Measurements from ENCODE around the gene CALM3. TPM values are rescaled to one million over a fixed set of nuclear protein-coding genes. Genes with fewer than 3 reads are reported as not detected.

Gene CALM3
- total and polyA plus RNA-seq, 2 of the 4 experiments (the other 2 are of a cell fraction): 91.6 to 501 TPM

DNA sequence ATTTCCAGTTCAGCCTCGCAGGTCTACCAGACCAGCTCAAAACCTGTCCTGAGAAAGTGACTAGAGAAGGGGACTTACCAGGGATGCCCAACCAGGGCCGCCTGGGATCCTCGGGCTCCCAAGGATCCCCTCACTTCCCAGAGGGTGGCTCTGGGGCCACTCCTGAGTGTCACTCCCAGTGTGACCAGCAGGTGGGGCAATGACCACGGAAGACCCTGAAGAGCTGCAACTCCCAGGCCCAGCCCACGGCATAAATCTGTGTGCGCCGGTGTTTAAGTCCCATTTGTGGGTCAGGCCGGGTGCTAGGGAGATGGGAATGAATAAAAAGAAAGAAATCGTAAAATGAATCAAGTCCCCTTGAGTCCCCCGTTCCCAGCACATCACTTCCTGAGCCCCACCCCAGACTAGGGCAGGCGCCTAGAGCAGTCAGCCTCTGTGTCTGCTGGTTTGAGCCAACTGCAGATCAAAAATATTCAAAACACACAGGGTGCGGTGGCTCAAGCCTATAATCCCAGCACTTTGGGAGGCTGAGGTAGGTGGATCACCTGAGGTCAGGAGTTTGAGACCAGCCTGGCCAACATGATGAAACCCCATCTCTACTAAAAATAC is 13.1 kb downstream of the CALM3 start:
- Histone ChIP-seq H2BK120ac (ENCODE audit: low read depth, low read length) (no peak overlapping the region), H3K4me2 (ENCODE audit: low read depth, low read length) (no peak overlapping the region), H2AK5ac (ENCODE audit: low read depth, low read length) (peak overlapping the region; percentile 29; the same call in 1 of the 2 replicates), H2BK15ac (ENCODE audit: low read depth, low read length) (no peak overlapping the region), H3K27ac (ENCODE audit: insufficient read depth, low read length) (no peak overlapping the region), H4K91ac (ENCODE audit: insufficient read depth, low read depth, low read length) (no peak overlapping the region), H3K9me1 (ENCODE audit: insufficient read depth, low read length) (peaks cover 4% of the 10 kb centered on the region; the same call in 1 of the 2 replicates), H3K27me3 (ENCODE audit: control insufficient read depth, insufficient read depth, low read length) (no peaks in the 10 kb centered on the region), H3K4me3 (ENCODE audit: insufficient read depth, low read depth, low read length) (no peak overlapping the region), H2BK5ac (ENCODE audit: low read depth, low read length, poor library complexity, severe bottlenecking) (no peak overlapping the region), H4K20me1 (ENCODE audit: insufficient read depth, low read length) (peaks cover 16% of the 10 kb centered on the region), H3K36me3 (ENCODE audit: control insufficient read depth, insufficient read depth, low read length) (peaks cover 18% of the 10 kb centered on the region), H3K23ac (ENCODE audit: low read depth, low read length) (no peak overlapping the region), H4K8ac (ENCODE audit: low read depth in 2 of 2, low read length in 2 of 2) (no peak overlapping the region), H3K14ac (replicated peaks; ENCODE audit: low read depth, low read length) (no peak overlapping the region), H3K56ac (ENCODE audit: extremely low read depth, insufficient read depth, low read length) (no peak overlapping the region), H2AFZ (replicated peaks; ENCODE audit: low read length, poor library complexity) (peak overlapping the region; percentile 38), H3K4ac (ENCODE audit: low read depth, low read length) (no peak overlapping the region), H4K5ac (ENCODE audit: low read depth, low read length) (no peak overlapping the region), H2AK9ac (replicated peaks; ENCODE audit: low read depth, low read length, poor library complexity) (peak overlapping the region; percentile 0), H3K9ac (ENCODE audit: low read depth, low read length) (no peak overlapping the region), H3K4me1 (ENCODE audit: control insufficient read depth, insufficient read depth, low read length) (peaks cover 8% of the 10 kb centered on the region), H3K79me1 (ENCODE audit: low read depth in 1 of 2, low read length in 2 of 2) (peaks cover 0 to 4% of the 10 kb centered on the region in 2 experiments; a peak in 1 of 4 replicates), H3K9me3 (ENCODE audit: control insufficient read depth, insufficient read depth, low read length) (no peaks in the 10 kb centered on the region), H3K18ac (ENCODE audit: low read depth, low read length) (no peak overlapping the region), H2BK20ac (ENCODE audit: low read depth, low read length) (no peak overlapping the region)
- intact Hi-C loops (cut with micrococcal nuclease): loop anchor here (1.0 to 10.0 kb wide), 2 partner anchors 48 to 131 kb away; partner anchors contain the start of genes FKRP and STRN4
- 17% methylated on average over 1 of the region's 12 CpGs; no CpG with 5 or more reads in 1 of the 2 experiments for WGBS, 2 experiments (ENCODE audit: extremely low coverage in 2 of 2, insufficient read length in 1 of 2)
- in situ Hi-C loops (cut with MboI; ENCODE audit: low sequenced_read_pairs): loop anchor here (5.0 kb wide), 1 partner anchor 48 kb away; the partner anchor contains the start of gene DACT3
- BruUV-seq (replicated peaks): no TSS peak
- ATAC-seq (ENCODE audit: low read depth): peak; percentile 93
- dilution Hi-C loops (cut with HindIII; ENCODE audit: low sequenced_read_pairs, unreplicated experiment): no loop called here
- ChIA-PET CTCF (interaction anchor here (1.3 to 1.4 kb wide), 2 partner anchors 15 to 47 kb away, joined by 3 to 23 read pairs; partner anchors contain the start of gene DACT3), POLR2A (ENCODE audit: unreplicated experiment) (no interaction called here)
- peak; percentile 75 for DNase-seq
- TF ChIP-seq RFX5 (IDR thresholded peaks at IDR 0.05; ENCODE audit: low read depth, low read length) (no peak), MXI1 (IDR thresholded peaks at IDR 0.05; ENCODE audit: borderline replicate concordance, low read depth, low read length) (no peak), BHLHE40 (IDR thresholded peaks at IDR 0.05; ENCODE audit: low read depth, low read length) (no peak), MAZ (IDR thresholded peaks at IDR 0.05; ENCODE audit: borderline replicate concordance, low read depth, low read length) (peak; percentile 45; the same call in 1 of the 2 replicates), MAFK (IDR thresholded peaks at IDR 0.05; ENCODE audit: low read depth, low read length) (no peak), RAD21 (IDR thresholded peaks at IDR 0.05; ENCODE audit: low read length) (peak; percentile 86), RCOR1 (IDR thresholded peaks at IDR 0.05; ENCODE audit: insufficient replicate concordance, low read length) (no peak), NFE2L2 (IDR thresholded peaks at IDR 0.05; ENCODE audit: low read depth, low read length) (no peak), POLR2A (IDR thresholded peaks at IDR 0.05; ENCODE audit: low read depth, low read length) (no peak), CHD1 (IDR thresholded peaks at IDR 0.05; ENCODE audit: low read depth, low read length) (no peak), CEBPB (IDR thresholded peaks at IDR 0.05; ENCODE audit: low read depth, low read length) (no peak), SMC3 (IDR thresholded peaks at IDR 0.05; ENCODE audit: low read depth, low read length) (peak; percentile 93)
- TF ChIP-seq, protein P1, sequence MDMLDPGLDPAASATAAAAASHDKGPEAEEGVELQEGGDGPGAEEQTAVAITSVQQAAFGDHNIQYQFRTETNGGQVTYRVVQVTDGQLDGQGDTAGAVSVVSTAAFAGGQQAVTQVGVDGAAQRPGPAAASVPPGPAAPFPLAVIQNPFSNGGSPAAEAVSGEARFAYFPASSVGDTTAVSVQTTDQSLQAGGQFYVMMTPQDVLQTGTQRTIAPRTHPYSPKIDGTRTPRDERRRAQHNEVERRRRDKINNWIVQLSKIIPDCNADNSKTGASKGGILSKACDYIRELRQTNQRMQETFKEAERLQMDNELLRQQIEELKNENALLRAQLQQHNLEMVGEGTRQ (IDR thresholded peaks at IDR 0.05; ENCODE audit: low read depth, low read length): no peak
- TF ChIP-seq, protein P2, sequence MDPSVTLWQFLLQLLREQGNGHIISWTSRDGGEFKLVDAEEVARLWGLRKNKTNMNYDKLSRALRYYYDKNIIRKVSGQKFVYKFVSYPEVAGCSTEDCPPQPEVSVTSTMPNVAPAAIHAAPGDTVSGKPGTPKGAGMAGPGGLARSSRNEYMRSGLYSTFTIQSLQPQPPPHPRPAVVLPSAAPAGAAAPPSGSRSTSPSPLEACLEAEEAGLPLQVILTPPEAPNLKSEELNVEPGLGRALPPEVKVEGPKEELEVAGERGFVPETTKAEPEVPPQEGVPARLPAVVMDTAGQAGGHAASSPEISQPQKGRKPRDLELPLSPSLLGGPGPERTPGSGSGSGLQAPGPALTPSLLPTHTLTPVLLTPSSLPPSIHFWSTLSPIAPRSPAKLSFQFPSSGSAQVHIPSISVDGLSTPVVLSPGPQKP (IDR thresholded peaks at IDR 0.05; ENCODE audit: borderline replicate concordance, low read depth, low read length): no peak
- TF ChIP-seq, protein P3, sequence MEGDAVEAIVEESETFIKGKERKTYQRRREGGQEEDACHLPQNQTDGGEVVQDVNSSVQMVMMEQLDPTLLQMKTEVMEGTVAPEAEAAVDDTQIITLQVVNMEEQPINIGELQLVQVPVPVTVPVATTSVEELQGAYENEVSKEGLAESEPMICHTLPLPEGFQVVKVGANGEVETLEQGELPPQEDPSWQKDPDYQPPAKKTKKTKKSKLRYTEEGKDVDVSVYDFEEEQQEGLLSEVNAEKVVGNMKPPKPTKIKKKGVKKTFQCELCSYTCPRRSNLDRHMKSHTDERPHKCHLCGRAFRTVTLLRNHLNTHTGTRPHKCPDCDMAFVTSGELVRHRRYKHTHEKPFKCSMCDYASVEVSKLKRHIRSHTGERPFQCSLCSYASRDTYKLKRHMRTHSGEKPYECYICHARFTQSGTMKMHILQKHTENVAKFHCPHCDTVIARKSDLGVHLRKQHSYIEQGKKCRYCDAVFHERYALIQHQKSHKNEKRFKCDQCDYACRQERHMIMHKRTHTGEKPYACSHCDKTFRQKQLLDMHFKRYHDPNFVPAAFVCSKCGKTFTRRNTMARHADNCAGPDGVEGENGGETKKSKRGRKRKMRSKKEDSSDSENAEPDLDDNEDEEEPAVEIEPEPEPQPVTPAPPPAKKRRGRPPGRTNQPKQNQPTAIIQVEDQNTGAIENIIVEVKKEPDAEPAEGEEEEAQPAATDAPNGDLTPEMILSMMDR (conservative IDR thresholded peaks at IDR 0.05; ENCODE audit: low read depth, low read length): peak; percentile 87

Data from IMR-90 (cell line).